Activated CD4-positive, alpha-beta T cell treated with anti-CD3 and anti-CD28 coated beads, Interleukin-2, amount 50 U/mL, for 16 hours (primary cell): Measurements from ENCODE around the gene IL4I1.

ENCODE experiments used
- DNase-seq: peaks from one replicate; pipeline ENCODE4 v3.0.0-alpha.2; 2020

The IL4I1 gene

GRCh38 chr19:49848938-49849337 lies 47.7 kb downstream of the IL4I1 start:
- peak; percentile 44 for DNase-seq

DNA sequence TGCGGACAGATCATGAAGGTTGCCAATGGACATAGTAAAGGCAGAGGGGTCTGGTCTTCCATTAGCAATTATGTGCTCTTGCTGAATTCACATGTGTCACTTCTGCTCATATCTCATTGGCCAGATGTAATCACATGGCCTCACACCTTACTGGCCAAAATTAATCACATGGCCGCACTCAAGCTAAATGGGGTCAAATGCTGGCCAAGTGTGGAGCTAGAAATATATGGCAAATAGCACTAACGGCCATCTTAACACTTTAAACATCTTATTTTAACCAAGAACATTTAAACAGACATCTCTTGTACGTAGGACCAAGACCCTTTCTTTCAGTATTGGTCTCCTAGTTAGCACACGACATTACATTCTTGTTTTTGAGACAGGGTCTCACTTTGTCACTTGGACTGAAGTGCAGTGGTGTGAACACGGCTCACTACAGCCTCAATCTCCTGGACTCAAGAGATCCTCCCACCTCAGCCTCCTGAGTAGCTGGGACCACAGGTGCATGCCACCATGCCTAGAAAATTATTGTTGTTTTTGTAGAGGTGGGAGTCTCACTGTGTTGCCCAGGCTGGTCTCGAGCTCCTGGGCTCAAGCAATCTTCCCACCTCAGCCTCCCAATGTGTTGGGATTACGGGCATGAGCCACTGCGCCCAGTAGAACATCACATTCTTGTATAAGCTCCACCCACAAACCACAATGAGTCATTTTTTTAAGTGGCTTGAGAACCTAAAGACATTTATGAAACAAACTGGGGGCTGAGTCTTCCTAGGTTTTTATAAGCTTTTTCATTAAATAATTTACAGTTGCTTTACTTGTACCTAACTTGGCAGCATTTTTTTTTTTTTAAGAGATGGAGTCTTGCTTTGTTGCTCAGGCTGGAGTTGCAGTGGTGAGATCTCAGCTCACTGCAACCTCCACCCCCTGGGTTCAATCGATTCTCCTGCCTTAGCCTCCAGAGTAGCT lies 48.7 kb downstream of the IL4I1 start:
- DNase-seq, result peak; percentile 62

- no peak for DNase-seq
Measured at GRCh38 chr19:49846408-49846807, 50.3 kb downstream of the IL4I1 start.

GRCh38 chr19:49845414-49845813 lies 51.3 kb downstream of the IL4I1 start:
- no peak for DNase-seq

GRCh38 chr19:49844138-49845095 lies 52.3 kb downstream of the IL4I1 start:
- no peak for DNase-seq

GRCh38 chr19:49843265-49843664 lies 53.4 kb downstream of the IL4I1 start:
- DNase-seq, result no peak

GRCh38 chr19:49840736-49841249 lies 55.9 kb downstream of the IL4I1 start:
- no peak for DNase-seq

- no peak for DNase-seq
Measured at GRCh38 chr19:49840321-49840720, 56.4 kb downstream of the IL4I1 start.

- no peak for DNase-seq
Measured at GRCh38 chr19:49839713-49840112, 57.0 kb downstream of the IL4I1 start.
